Parathyroid adenoma (tissue), 2 donors: ENCODE results near the gene GNG14.
A peak's percentile ranks its signal among the peaks of the same experiment; 100 is the strongest.
"Not testable (repeated sequence)": the region's sequence is repeated elsewhere in the genome, so short reads cannot be mapped to it uniquely, and the experiment has no call there.

Experiments
- H2AFZ ChIP-seq: fragments of 300-600 bp; sonication (generic); one replicate; pipeline ENCODE4 v1.7.0; 2017; ENCODE audit warnings: antibody characterized with exemption, mild to moderate bottlenecking
- H3K27ac ChIP-seq: fragments of 300-600 bp; sonication (generic); one replicate; pipeline ENCODE4 v1.7.0; 2017
- H3K27me3 ChIP-seq: fragments of 300-600 bp; sonication (generic); one replicate; pipeline ENCODE4 v1.7.0; 2017; ENCODE audit warnings: low read length; ENCODE audit not compliant: control insufficient read depth, insufficient read depth
- H3K36me3 ChIP-seq: fragments of 300-600 bp; sonication (generic); one replicate; pipeline ENCODE4 v1.7.0; 2017; ENCODE audit warnings: low read length; ENCODE audit not compliant: control insufficient read depth, insufficient read depth
- H3K4me1 ChIP-seq: fragments of 300-600 bp; sonication (generic); one replicate; pipeline ENCODE4 v1.7.0; 2017; ENCODE audit warnings: control low read depth
- H3K4me2 ChIP-seq: fragments of 300-600 bp; sonication (generic); one replicate; pipeline ENCODE4 v1.7.0; 2017; ENCODE audit warnings: low read length
- H3K4me3 ChIP-seq: fragments of 300-600 bp; sonication (generic); one replicate; pipeline ENCODE4 v1.7.0; 2017; ENCODE audit warnings: low read depth, low read length
- H3K79me2 ChIP-seq: fragments of 300-600 bp; sonication (generic); one replicate; pipeline ENCODE4 v1.7.0; 2017; ENCODE audit warnings: control low read depth
- H3K9ac ChIP-seq: fragments of 300-600 bp; sonication (generic); one replicate; pipeline ENCODE4 v1.7.0; 2017; ENCODE audit warnings: mild to moderate bottlenecking
- H3K9me3 ChIP-seq: fragments of 300-600 bp; sonication (generic); one replicate; pipeline ENCODE4 v1.7.0; 2017; ENCODE audit warnings: low read length; ENCODE audit not compliant: control insufficient read depth
- CTCF ChIP-seq: fragments of 300-600 bp; sonication (generic); IDR thresholded peaks from one replicate; pipeline ENCODE4 v1.7.0; 2017; ENCODE audit warnings: antibody characterized with exemption, mild to moderate bottlenecking
- donor health status: primary hyperparathyroidism.

The GNG14 gene

GRCh38 chr19:12696366-12697335 is 8.9 kb downstream of the GNG14 start, which contains the start of gene FBXW9:
TSS of gene FBXW9 (minus strand) at chr19:12696631. CDS start at chr19:12696581, 50 bp downstream.
- H3K9me3 ChIP-seq, result no peaks in the 10 kb centered on the region
- no peaks in the 10 kb centered on the region for H3K36me3 ChIP-seq
- peak within 1 kb of the TSS; percentile 74 for H3K27ac ChIP-seq
- no peak for TF ChIP-seq CTCF
- peak within 1 kb of the TSS; percentile 72 for H3K4me2 ChIP-seq
- H3K27me3 ChIP-seq, result no peaks in the 10 kb centered on the region
- no peaks in the 10 kb centered on the region for H3K79me2 ChIP-seq
- peak within 1 kb of the TSS; percentile 99 for H2AFZ ChIP-seq
- H3K4me1 ChIP-seq, result no peaks in the 10 kb centered on the region
- peak within 1 kb of the TSS; percentile 21 for H3K9ac ChIP-seq
- H3K4me3 ChIP-seq, result peak within 1 kb of the TSS; percentile 68

- H3K27ac ChIP-seq, H3K9me3 ChIP-seq, H3K36me3 ChIP-seq, H3K4me3 ChIP-seq, H3K27me3 ChIP-seq, H3K79me2 ChIP-seq, H3K4me1 ChIP-seq, H2AFZ ChIP-seq, H3K9ac ChIP-seq, H3K4me2 ChIP-seq: not testable (repeated sequence)
Observed at GRCh38 chr19:12697425-12697824, 9.6 kb downstream of the GNG14 start.

DNA sequence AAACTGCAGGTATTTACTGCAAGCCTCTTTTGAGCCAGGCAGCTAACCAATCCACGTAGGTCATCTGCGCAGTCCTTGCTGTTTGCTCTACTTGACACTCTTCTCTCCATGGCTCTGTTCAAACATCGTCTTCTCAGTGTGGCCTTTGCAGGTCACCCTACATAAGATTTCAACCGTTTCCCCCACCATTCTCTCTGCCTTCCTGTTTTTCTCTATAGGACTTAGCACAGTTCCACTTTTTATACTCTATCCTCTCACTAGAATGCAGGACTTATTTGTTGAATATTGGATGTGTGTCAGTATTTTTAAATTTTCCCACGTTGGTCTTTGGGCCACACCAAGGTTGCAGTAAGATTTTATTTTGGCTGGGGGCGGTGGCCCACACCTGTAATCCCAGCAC is 10.3 kb downstream of the GNG14 start:
- H3K4me2 ChIP-seq, result no peak overlapping the region
- H3K27ac ChIP-seq, result no peak overlapping the region
- H3K36me3 ChIP-seq, result no peaks in the 10 kb centered on the region
- H3K9me3 ChIP-seq, result no peaks in the 10 kb centered on the region
- H3K4me1 ChIP-seq, result no peaks in the 10 kb centered on the region
- TF ChIP-seq CTCF, result no peak
- H3K79me2 ChIP-seq, result peaks cover under 1% of the 10 kb centered on the region
- no peak overlapping the region for H3K9ac ChIP-seq
- no peaks in the 10 kb centered on the region for H3K27me3 ChIP-seq
- no peak overlapping the region for H2AFZ ChIP-seq
- H3K4me3 ChIP-seq, result no peak overlapping the region

DNA sequence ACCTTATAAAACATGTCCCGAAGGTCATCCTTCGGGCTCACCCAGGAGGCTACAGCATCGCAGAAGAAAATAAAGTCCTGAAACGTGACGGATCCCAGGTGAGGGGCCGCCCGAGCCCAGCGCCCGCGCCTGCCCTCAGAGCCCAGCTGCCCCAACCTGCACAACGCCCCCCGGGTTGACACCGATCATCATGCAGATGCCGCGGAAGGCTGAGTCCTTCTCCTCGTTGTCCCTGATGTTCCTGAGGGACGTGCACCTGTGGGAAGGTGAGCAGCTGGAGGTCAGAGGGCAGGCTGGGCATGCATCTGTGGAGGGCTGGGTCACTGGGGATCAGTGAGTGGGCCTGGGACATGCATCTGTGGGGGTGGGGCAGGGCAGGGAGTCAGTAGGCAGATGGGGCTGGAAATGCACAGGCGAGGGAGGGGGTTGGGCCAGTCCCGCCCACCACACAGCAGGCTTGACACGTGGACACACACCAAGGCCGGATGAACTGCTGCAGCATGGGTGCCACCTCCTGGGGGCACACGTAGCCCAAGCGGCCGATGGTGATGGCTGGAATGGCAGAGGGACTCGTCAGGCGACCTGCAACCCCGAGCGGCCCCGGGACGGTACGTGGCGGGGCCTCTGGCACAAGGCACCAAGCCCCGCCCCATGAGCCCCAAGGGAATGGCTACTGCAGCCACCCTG is 13.9 kb downstream of the GNG14 start:
- no peak for TF ChIP-seq CTCF
- Histone ChIP-seq H3K36me3 (no peaks in the 10 kb centered on the region), H3K4me1 (no peaks in the 10 kb centered on the region), H3K4me3 (no peak overlapping the region), H3K9ac (no peak overlapping the region), H3K27ac (no peak overlapping the region), H3K4me2 (no peak overlapping the region), H3K79me2 (peaks cover 4% of the 10 kb centered on the region), H3K27me3 (no peaks in the 10 kb centered on the region), H3K9me3 (no peaks in the 10 kb centered on the region), H2AFZ (no peak overlapping the region)

DNA sequence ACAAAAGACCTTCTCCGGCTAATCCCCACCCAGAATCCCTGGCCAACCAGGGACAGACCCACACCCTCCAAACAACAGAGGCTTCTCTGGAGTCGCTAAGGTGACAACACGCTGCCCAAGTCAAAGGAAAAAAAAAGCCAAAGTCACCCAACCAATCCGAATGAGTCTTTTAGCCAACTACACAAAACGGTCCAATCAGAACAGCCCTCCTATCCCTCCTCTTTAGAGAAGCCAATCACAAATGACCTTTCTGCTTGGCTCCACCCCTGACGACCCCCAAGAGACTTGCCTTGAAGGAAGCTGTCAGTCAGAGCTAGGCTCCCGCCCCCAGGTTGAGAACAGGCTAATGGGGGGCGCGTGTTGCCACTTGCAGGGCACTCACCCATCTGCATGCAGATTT is 15.2 kb downstream of the GNG14 start:
- Histone ChIP-seq H3K79me2 (peaks cover 4% of the 10 kb centered on the region), H3K27me3 (no peaks in the 10 kb centered on the region), H2AFZ (no peak overlapping the region), H3K4me2 (no peak overlapping the region), H3K36me3 (no peaks in the 10 kb centered on the region), H3K4me3 (no peak overlapping the region), H3K27ac (no peak overlapping the region), H3K4me1 (no peaks in the 10 kb centered on the region), H3K9me3 (no peaks in the 10 kb centered on the region), H3K9ac (no peak overlapping the region)
- TF ChIP-seq CTCF, result no peak
